Muscle layer of colon (tissue), 2 donors: ENCODE measurements around the gene PTPN2.

ENCODE experiments used
- H3K27ac ChIP-seq: one replicate; pipeline ENCODE4 v1.7.0; 2013; ENCODE audit warnings: low read depth, mild to moderate bottlenecking, low read length, moderate library complexity
- H3K27me3 ChIP-seq, 2 donors: one replicate each; pipeline ENCODE4 v1.7.0; 2013; ENCODE audit warnings: low read length in 2 of 2, mild to moderate bottlenecking in 2 of 2; ENCODE audit not compliant: insufficient read depth in 2 of 2, control insufficient read depth in 1 of 2
- H3K36me3 ChIP-seq: one replicate; pipeline ENCODE4 v1.7.0; 2013; ENCODE audit warnings: mild to moderate bottlenecking, low read length; ENCODE audit not compliant: insufficient read depth
- H3K4me1 ChIP-seq: one replicate; pipeline ENCODE4 v1.7.0; 2013; ENCODE audit warnings: mild to moderate bottlenecking, low read length; ENCODE audit not compliant: insufficient read depth
- H3K4me3 ChIP-seq, 2 donors: one replicate each; pipeline ENCODE4 v1.7.0; 2013; ENCODE audit warnings: low read length in 2 of 2, low read depth in 1 of 2, mild to moderate bottlenecking in 1 of 2, moderate library complexity in 1 of 2
- H3K9ac ChIP-seq: one replicate; pipeline ENCODE4 v1.7.0; 2013; ENCODE audit warnings: low read length
- H3K9me3 ChIP-seq: one replicate; pipeline ENCODE4 v1.7.0; 2013; ENCODE audit warnings: mild to moderate bottlenecking, low read length
- donor health status: abdominal sarcoma.
- donor health status: Adenocarcinoma of cecum.

The PTPN2 gene

DNA sequence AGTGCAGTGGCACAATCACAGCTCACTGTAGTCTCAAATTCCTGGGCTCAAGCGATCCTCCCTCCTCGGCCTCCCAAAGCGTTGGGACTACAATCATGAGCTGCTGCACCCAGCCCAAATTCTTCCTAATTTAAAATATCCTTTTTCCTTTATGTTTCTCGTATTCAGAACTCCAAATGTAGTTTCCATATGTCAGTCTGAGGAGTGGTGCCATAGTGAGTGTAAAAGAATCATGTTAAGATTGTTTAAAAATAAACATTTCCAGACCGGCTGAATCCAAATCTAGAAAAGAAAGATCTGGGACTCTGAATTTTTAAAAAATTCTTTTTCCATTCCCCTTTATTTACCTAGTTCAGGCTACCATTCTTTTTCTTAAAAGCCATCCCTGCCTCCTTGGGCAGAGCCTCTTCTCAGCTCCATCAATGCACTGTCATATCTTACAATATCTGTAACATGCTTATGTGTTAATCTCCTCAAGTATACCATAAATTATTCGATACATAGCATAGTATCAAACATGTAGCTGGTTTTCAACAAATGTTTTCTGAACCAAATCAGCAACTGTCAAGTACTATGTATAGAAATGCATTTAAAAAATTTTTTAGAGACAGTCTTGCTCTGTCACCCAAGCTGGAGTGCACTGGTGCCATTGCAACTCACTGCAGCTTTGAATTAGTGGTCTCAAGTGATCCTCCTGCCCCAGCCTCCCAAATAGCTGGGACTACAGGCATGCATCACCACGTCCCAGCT is 31.3 kb downstream of the PTPN2 start:
- Histone ChIP-seq H3K4me1 (no peaks in the 10 kb centered on the region), H3K9ac (no peak overlapping the region), H3K9me3 (no peaks in the 10 kb centered on the region), H3K27ac (no peak overlapping the region), H3K27me3 (no peaks in the 10 kb centered on the region), H3K36me3 (peaks cover 5% of the 10 kb centered on the region), H3K4me3 (no peak overlapping the region)

- H3K27ac ChIP-seq = no peak overlapping the region
- H3K36me3 ChIP-seq = peaks cover 5% of the 10 kb centered on the region
- H3K4me1 ChIP-seq = no peaks in the 10 kb centered on the region
- H3K4me3 ChIP-seq = no peak overlapping the region
- no peaks in the 10 kb centered on the region for H3K9me3 ChIP-seq
- no peaks in the 10 kb centered on the region for H3K27me3 ChIP-seq
- H3K9ac ChIP-seq = no peak overlapping the region
Observed at GRCh38 chr18:12851716-12852115, 32.3 kb downstream of the PTPN2 start.

DNA sequence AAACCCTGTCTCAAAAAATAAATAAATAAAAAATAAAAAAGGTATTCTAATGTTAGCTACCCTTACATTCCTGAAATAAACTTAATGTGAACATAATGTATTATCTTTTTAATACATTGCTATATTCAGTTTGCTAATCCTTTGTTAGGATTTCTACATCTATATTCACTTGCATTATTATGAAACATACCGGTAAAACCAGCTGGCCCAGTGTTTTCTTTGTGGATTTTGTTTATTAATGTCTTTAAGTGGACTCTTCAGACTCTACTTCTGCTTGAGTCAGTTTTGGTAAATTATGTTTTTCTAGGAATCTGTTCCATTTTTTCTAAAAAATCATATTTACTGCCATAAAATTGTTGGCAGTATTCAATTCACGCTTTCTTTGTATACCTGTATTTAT is 34.5 kb downstream of the PTPN2 start:
- no peaks in the 10 kb centered on the region for H3K9me3 ChIP-seq
- no peak overlapping the region for H3K27ac ChIP-seq
- no peak overlapping the region for H3K9ac ChIP-seq
- H3K27me3 ChIP-seq = no peaks in the 10 kb centered on the region
- no peaks in the 10 kb centered on the region for H3K4me1 ChIP-seq
- H3K4me3 ChIP-seq = no peak overlapping the region
- no peaks in the 10 kb centered on the region for H3K36me3 ChIP-seq

- no peak overlapping the region for H3K4me3 ChIP-seq
- H3K9ac ChIP-seq = no peak overlapping the region
- no peaks in the 10 kb centered on the region for H3K9me3 ChIP-seq
- no peak overlapping the region for H3K27ac ChIP-seq
- no peaks in the 10 kb centered on the region for H3K36me3 ChIP-seq
- H3K27me3 ChIP-seq = no peaks in the 10 kb centered on the region
- no peaks in the 10 kb centered on the region for H3K4me1 ChIP-seq
Observed at GRCh38 chr18:12848405-12848804, 35.6 kb downstream of the PTPN2 start.

GRCh38 chr18:12844391-12844790 is 39.6 kb downstream of the PTPN2 start:
- H3K4me1 ChIP-seq = no peaks in the 10 kb centered on the region
- H3K9ac ChIP-seq = no peak overlapping the region
- H3K4me3 ChIP-seq = no peak overlapping the region
- no peaks in the 10 kb centered on the region for H3K36me3 ChIP-seq
- no peaks in the 10 kb centered on the region for H3K27me3 ChIP-seq
- H3K27ac ChIP-seq = no peak overlapping the region
- H3K9me3 ChIP-seq = no peaks in the 10 kb centered on the region

- H3K9ac ChIP-seq = no peak overlapping the region
- no peaks in the 10 kb centered on the region for H3K36me3 ChIP-seq
- no peaks in the 10 kb centered on the region for H3K9me3 ChIP-seq
- H3K4me3 ChIP-seq = no peak overlapping the region
- H3K4me1 ChIP-seq = no peaks in the 10 kb centered on the region
- no peaks in the 10 kb centered on the region for H3K27me3 ChIP-seq
- no peak overlapping the region for H3K27ac ChIP-seq
Observed at GRCh38 chr18:12843420-12844350, 40.4 kb downstream of the PTPN2 start.

- Histone ChIP-seq H3K36me3 (no peaks in the 10 kb centered on the region), H3K27me3 (no peaks in the 10 kb centered on the region), H3K4me3 (no peak overlapping the region), H3K9ac (no peak overlapping the region), H3K9me3 (no peaks in the 10 kb centered on the region), H3K27ac (no peak overlapping the region), H3K4me1 (peaks cover 6% of the 10 kb centered on the region)
Observed at GRCh38 chr18:12842459-12843380, 41.3 kb downstream of the PTPN2 start.

GRCh38 chr18:12841070-12841469 is 43.0 kb downstream of the PTPN2 start:
- Histone ChIP-seq H3K9me3 (no peaks in the 10 kb centered on the region), H3K36me3 (no peaks in the 10 kb centered on the region), H3K9ac (no peak overlapping the region), H3K27me3 (no peaks in the 10 kb centered on the region), H3K4me1 (peaks cover 6% of the 10 kb centered on the region), H3K4me3 (no peak overlapping the region), H3K27ac (no peak overlapping the region)

DNA sequence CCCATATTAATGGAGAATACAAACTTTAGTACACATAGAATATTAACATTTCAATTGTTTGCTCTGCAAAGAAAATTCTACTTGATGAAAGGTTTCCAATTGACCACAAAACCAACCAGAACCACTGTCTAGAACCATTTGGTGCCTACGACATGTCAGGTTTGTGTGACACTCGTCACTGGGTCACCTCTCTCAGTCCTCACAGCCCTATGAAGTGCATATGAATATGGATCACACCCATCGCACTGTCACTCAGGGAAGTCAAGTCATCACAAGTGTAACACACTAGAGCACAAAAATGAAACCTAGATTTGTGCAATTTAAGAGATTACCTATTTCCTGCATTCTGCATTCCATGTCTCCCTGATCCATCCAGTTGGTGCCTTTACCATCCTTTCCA is 43.7 kb downstream of the PTPN2 start:
- no peaks in the 10 kb centered on the region for H3K27me3 ChIP-seq
- no peak overlapping the region for H3K9ac ChIP-seq
- H3K4me1 ChIP-seq = peaks cover 6% of the 10 kb centered on the region
- H3K4me3 ChIP-seq = no peak overlapping the region
- no peaks in the 10 kb centered on the region for H3K36me3 ChIP-seq
- no peak overlapping the region for H3K27ac ChIP-seq
- no peaks in the 10 kb centered on the region for H3K9me3 ChIP-seq

DNA sequence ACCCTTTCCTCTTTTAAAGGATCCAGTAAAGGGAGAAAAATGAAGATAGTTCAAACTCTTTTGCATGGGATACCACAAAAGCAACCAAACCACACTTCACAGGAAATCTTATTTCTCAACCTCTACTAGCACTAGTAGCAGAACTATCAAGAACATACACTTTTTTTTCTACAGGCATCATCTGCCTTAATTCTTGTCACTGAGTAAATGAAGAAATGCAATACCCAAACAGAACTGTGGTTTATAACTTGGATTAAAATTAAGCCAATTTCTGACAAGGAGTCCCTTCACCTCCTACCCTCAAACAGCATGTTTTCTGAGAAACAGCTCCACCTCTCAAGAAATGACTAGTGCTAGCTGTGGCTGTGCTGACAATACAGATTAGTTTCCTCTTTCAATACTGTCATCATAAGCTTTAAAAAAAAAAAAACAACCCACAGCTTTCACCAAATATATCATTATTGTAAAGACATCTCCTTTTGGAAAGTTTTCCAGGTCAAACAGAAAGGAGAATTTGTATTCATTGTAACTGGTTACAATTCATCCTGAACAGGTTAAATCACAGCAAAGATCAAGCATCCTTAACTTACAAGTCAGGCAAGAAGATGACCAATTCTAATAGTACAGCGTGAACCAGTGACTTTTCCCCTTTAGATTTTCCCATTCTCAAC is 44.4 kb downstream of the PTPN2 start:
- Histone ChIP-seq H3K4me3 (no peak overlapping the region), H3K9ac (no peak overlapping the region), H3K4me1 (peaks cover 6% of the 10 kb centered on the region), H3K9me3 (no peaks in the 10 kb centered on the region), H3K27ac (no peak overlapping the region), H3K36me3 (no peaks in the 10 kb centered on the region), H3K27me3 (no peaks in the 10 kb centered on the region)
